ENCODE results near the gene GAS2L3. TPM values are rescaled to one million over a fixed set of nuclear protein-coding genes. Genes with fewer than 3 reads are reported as not detected.

GAS2L3 gene
- total RNA-seq, result 10 to 100 TPM in 1 of 4 donors, 1 to 10 TPM in 3; 2.4 to 10.2 (median 3.3) TPM

GRCh38 chr12:100573292-100574186, at the start of gene GAS2L3:
Gene GAS2L3 (plus strand): TSS chr12:100573684. CDS start chr12:100594905, 21,221 bp downstream.
- peak; percentile 91 for DNase-seq
- Histone ChIP-seq H3K4me1 (peaks cover 8 to 13% of the 10 kb centered on the region in 2 donors), H3K27me3 (no peaks in the 10 kb centered on the region), H3K4me3 (replicated peaks in 1 of 3) (peak within 1 kb of the TSS in 2 of 3 donors; percentile 2 to 56), H3K9me3 (no peaks in the 10 kb centered on the region), H3K36me3 (no peaks in the 10 kb centered on the region), H3K27ac (peak within 1 kb of the TSS in 2 of 3 donors; percentile 34 to 63)
- intact Hi-C loops (cut with DNase I), result no loop called here
- 1 to 5% methylated on average over 17 to 21 of the region's 70 CpGs for WGBS, 2 donors
- TF ChIP-seq CTCF (IDR thresholded peaks at IDR 0.05) (no peak), POLR2A (IDR thresholded peaks at IDR 0.05) (peak in 1 of 2 donors; percentile 69)

GRCh38 chr12:100528034-100528433, 45.5 kb upstream of the GAS2L3 start:
- no peak for DNase-seq
- intact Hi-C loops (cut with DNase I), result no loop called here
- no peak overlapping the region for H3K4me3 ChIP-seq (replicated peaks in 1 of 3)
- H3K36me3 ChIP-seq, result no peaks in the 10 kb centered on the region
- H3K27ac ChIP-seq, result no peak overlapping the region
- 60 to 67% methylated on average over 3 of the region's 3 CpGs for WGBS, 2 donors
- no peaks in the 10 kb centered on the region for H3K9me3 ChIP-seq
- H3K27me3 ChIP-seq, result no peaks in the 10 kb centered on the region
- no peaks in the 10 kb centered on the region for H3K4me1 ChIP-seq
- no peak for TF ChIP-seq CTCF (IDR thresholded peaks at IDR 0.05)
- no peak for TF ChIP-seq POLR2A (IDR thresholded peaks at IDR 0.05)

- WGBS, 2 donors, result 84 to 94% methylated on average over 1 of the region's 1 CpG
- Histone ChIP-seq H3K9me3 (no peaks in the 10 kb centered on the region), H3K27me3 (no peaks in the 10 kb centered on the region), H3K27ac (no peak overlapping the region), H3K4me3 (replicated peaks in 1 of 3) (no peak overlapping the region), H3K36me3 (no peaks in the 10 kb centered on the region), H3K4me1 (no peaks in the 10 kb centered on the region)
- DNase-seq, result no peak
- intact Hi-C loops (cut with DNase I), result no loop called here
- TF ChIP-seq CTCF (IDR thresholded peaks at IDR 0.05) (no peak), POLR2A (IDR thresholded peaks at IDR 0.05) (no peak)
Measured at GRCh38 chr12:100528471-100529127, 44.9 kb upstream of the GAS2L3 start.

GRCh38 chr12:100529756-100530350, 43.6 kb upstream of the GAS2L3 start:
- Histone ChIP-seq H3K27ac (no peak overlapping the region), H3K4me3 (replicated peaks in 1 of 3) (no peak overlapping the region), H3K4me1 (no peaks in the 10 kb centered on the region), H3K36me3 (no peaks in the 10 kb centered on the region), H3K9me3 (no peaks in the 10 kb centered on the region), H3K27me3 (no peaks in the 10 kb centered on the region)
- intact Hi-C loops (cut with DNase I), result no loop called here
- no peak for DNase-seq
- WGBS, 2 donors, result 95% methylated on average over 2 of the region's 2 CpGs
- TF ChIP-seq POLR2A (IDR thresholded peaks at IDR 0.05) (no peak), CTCF (IDR thresholded peaks at IDR 0.05) (no peak)

Measured in thyroid gland (tissue), 4 donors.